ENCODE data around the gene ACP1.
"Not testable (repeated sequence)": the region's sequence is repeated elsewhere in the genome, so short reads cannot be mapped to it uniquely, and the experiment has no call there.

The ACP1 gene

GRCh38 chr2:314561-315336, 50.0 kb downstream of the ACP1 start:
- DNase-seq, result no peak

GRCh38 chr2:315925-316324, 51.2 kb downstream of the ACP1 start:
- DNase-seq, result not testable (repeated sequence)

- DNase-seq, result no peak
Observed at GRCh38 chr2:316381-316780, 51.6 kb downstream of the ACP1 start.

GRCh38 chr2:317501-318424, 53.0 kb downstream of the ACP1 start:
- no peak for DNase-seq

GRCh38 chr2:319059-319600, 54.4 kb downstream of the ACP1 start:
- no peak for DNase-seq

GRCh38 chr2:320561-320960, 55.8 kb downstream of the ACP1 start:
- DNase-seq, result no peak

GRCh38 chr2:322326-322725, 57.6 kb downstream of the ACP1 start:
- no peak for DNase-seq

GRCh38 chr2:323035-323434, 58.3 kb downstream of the ACP1 start:
- DNase-seq, result no peak

All from OCI-M1 (cell line).